Eye (tissue), 1 donor: ENCODE results near the gene XAF1.
"Not testable (repeated sequence)": the region's sequence is repeated elsewhere in the genome, so short reads cannot be mapped to it uniquely, and the experiment has no call there.

Experiments
- DNase-seq: peaks from one replicate; pipeline ENCODE4 v3.0.0-alpha.2; 2015

Gene XAF1

GRCh38 chr17:6755731-6756184 lies at the start of gene XAF1:
XAF1 (plus strand) TSS chr17:6756046; CDS start chr17:6756079, 33 bp downstream.
- DNase-seq, result no peak

GRCh38 chr17:6706499-6706898 lies 49.3 kb upstream of the XAF1 start:
- no peak for DNase-seq

- DNase-seq, result no peak
Measured at GRCh38 chr17:6706996-6707395, 48.9 kb upstream of the XAF1 start.

GRCh38 chr17:6708357-6708961 lies 47.4 kb upstream of the XAF1 start:
- no peak for DNase-seq

- no peak for DNase-seq
Measured at GRCh38 chr17:6710317-6710716, 45.5 kb upstream of the XAF1 start.

- peak; percentile 8 for DNase-seq
Measured at GRCh38 chr17:6711081-6711674, 44.7 kb upstream of the XAF1 start.

- no peak for DNase-seq
Measured at GRCh38 chr17:6711681-6712057, 44.2 kb upstream of the XAF1 start.

GRCh38 chr17:6712058-6712853 lies 43.6 kb upstream of the XAF1 start:
- peak; percentile 51 for DNase-seq

GRCh38 chr17:6712854-6713129 lies 43.1 kb upstream of the XAF1 start:
- no peak for DNase-seq

- peak; percentile 83 for DNase-seq
Measured at GRCh38 chr17:6713130-6713917, 42.5 kb upstream of the XAF1 start, which contains the start of gene SLC13A5. SLC13A5 (minus strand) TSS chr17:6713369; CDS start chr17:6713333, 36 bp downstream.

- DNase-seq, result no peak
Measured at GRCh38 chr17:6713918-6714271, 42.0 kb upstream of the XAF1 start.

- DNase-seq, result peak; percentile 8
Measured at GRCh38 chr17:6714315-6714874, 41.5 kb upstream of the XAF1 start.

GRCh38 chr17:6716736-6717135 lies 39.1 kb upstream of the XAF1 start:
- DNase-seq, result no peak

GRCh38 chr17:6721744-6722143 lies 34.1 kb upstream of the XAF1 start:
- no peak for DNase-seq

GRCh38 chr17:6724009-6724408 lies 31.8 kb upstream of the XAF1 start:
- no peak for DNase-seq

- DNase-seq, result no peak
Measured at GRCh38 chr17:6729531-6729930, 26.3 kb upstream of the XAF1 start.

GRCh38 chr17:6746665-6747064 lies 9.2 kb upstream of the XAF1 start:
- DNase-seq, result not testable (repeated sequence)

- no peak for DNase-seq
Measured at GRCh38 chr17:6748617-6749016, 7.2 kb upstream of the XAF1 start.

GRCh38 chr17:6749519-6749918 lies 6.3 kb upstream of the XAF1 start:
- DNase-seq, result no peak

- peak; percentile 47 for DNase-seq
Measured at GRCh38 chr17:6752068-6752909, 3.6 kb upstream of the XAF1 start.

GRCh38 chr17:6753006-6753445 lies 2.8 kb upstream of the XAF1 start:
- DNase-seq, result peak; percentile 64

- peak; percentile 52 for DNase-seq
Measured at GRCh38 chr17:6753546-6753945, 2.3 kb upstream of the XAF1 start.
